K562 (cell line): Measurements from ENCODE around the gene NACC1. TPM values are rescaled to one million over a fixed set of nuclear protein-coding genes. Genes with fewer than 3 reads are reported as not detected.
A peak's percentile ranks its signal among the peaks of the same experiment; 100 is the strongest.

Experiments used
- ATAC-seq: fragments of 200-7000 bp; cut with Tn5 transposase; 3 replicates; pipeline ENCODE4 v1.9.1; 2020; ENCODE audit warnings: moderate library complexity
- BruUV-seq: library from RNA; stranded (reverse); fragments of 400-500 nt; replicated peaks from 2 replicates; lab custom pipeline; 2021; lab: Mats Ljungman, UMichigan
- CTCF ChIA-PET: fragments of 300-600 bp; formaldehyde crosslinking; extraction: SDS; loops from one replicate; lab custom pipeline; 2021; ENCODE audit warnings: low intra/inter-chr PET ratio; lab: Yijun Ruan, JAX
- POLR2A ChIA-PET: fragments of 300-600, 350-650 bp; sonication (Branson Sonifier 250); formaldehyde crosslinking; extraction: SDS; loops from one replicate; lab custom pipeline; 2021; ENCODE audit warnings: antibody characterized with exemption, inconsistent platforms; lab: Yijun Ruan, JAX
- DNase-seq, 4 experiments: peaks; one replicate each; pipeline versions ENCODE4 v3.0.0 to v3.0.0-alpha.2; 2011 to 2018; ENCODE audit warnings: low spot score in 3 of 4, mixed read lengths in 3 of 4; ENCODE audit errors: extremely low read depth in 1 of 4
- FAIRE-seq: peaks from 2 replicates; lab custom pipeline; 2011; peaks lifted over from hg19 to GRCh38; lab: Jason Lieb, UNC
- H2AFZ ChIP-seq: 2 replicates; pipeline ENCODE4 v1.6.0; 2011; ENCODE audit warnings: low read depth, low read length, control low read depth, inconsistent platforms
- H3K27ac ChIP-seq: fragments of 200-600 bp; 3 replicates; pipeline ENCODE4 v1.8.0; 2011; ENCODE audit warnings: low read depth, mild to moderate bottlenecking, control low read depth, inconsistent platforms, low read length, moderate library complexity, mixed read lengths; ENCODE audit errors: extremely low read depth
- H3K27me3 ChIP-seq, 2 experiments: fragments of 300-600 bp in 1 of 2; 2 replicates in 1 of 2; 3 replicates in 1 of 2; pipeline versions ENCODE4 v1.6.0 to v1.8.0; 2011; ENCODE audit warnings: inconsistent platforms in 2 of 2, low read length in 2 of 2, mild to moderate bottlenecking in 1 of 2, mixed read lengths in 1 of 2, moderate library complexity in 1 of 2; ENCODE audit not compliant: control insufficient read depth in 2 of 2, insufficient read depth in 2 of 2
- H3K36me3 ChIP-seq: fragments of 300-600 bp; 3 replicates; pipeline ENCODE4 v1.8.0; 2011; ENCODE audit warnings: mild to moderate bottlenecking, low read length, inconsistent platforms; ENCODE audit not compliant: control insufficient read depth, insufficient read depth
- H3K4me1 ChIP-seq, 2 experiments: fragments of 200-600 bp in 1 of 2; replicated peaks in 1 of 2; 2 replicates in 1 of 2; 3 replicates in 1 of 2; pipeline versions ENCODE4 v1.5.1 to v1.8.0; 2011; ENCODE audit warnings: inconsistent platforms in 2 of 2, low read length in 2 of 2, mild to moderate bottlenecking in 1 of 2, mixed read lengths in 1 of 2, moderate library complexity in 1 of 2; ENCODE audit not compliant: control insufficient read depth in 2 of 2, insufficient read depth in 2 of 2
- H3K4me2 ChIP-seq: 2 replicates; pipeline ENCODE4 v1.6.1; 2011; ENCODE audit warnings: low read length, control low read depth, inconsistent platforms, mixed read lengths; ENCODE audit not compliant: insufficient read depth
- H3K4me3 ChIP-seq: fragments of 200-600 bp; sonication (generic), shearing (Covaris generic); 2 replicates; pipeline ENCODE4 v1.5.1; 2016; ENCODE audit warnings: control low read depth, inconsistent platforms
- H3K79me2 ChIP-seq: fragments of 200-600 bp; 3 replicates; pipeline ENCODE4 v1.8.0; 2011; ENCODE audit warnings: low read length, inconsistent platforms; ENCODE audit not compliant: control insufficient read depth, insufficient read depth
- H3K9ac ChIP-seq, 2 experiments: 2 replicates each; pipeline versions ENCODE4 v1.6.0 to v1.6.1; 2011; ENCODE audit warnings: low read depth in 2 of 2, low read length in 2 of 2, control low read depth in 1 of 2, inconsistent platforms in 1 of 2, mild to moderate bottlenecking in 1 of 2, mixed read lengths in 1 of 2; ENCODE audit not compliant: insufficient read depth in 1 of 2
- H3K9me1 ChIP-seq: one replicate; pipeline ENCODE4 v1.6.0; 2011; ENCODE audit warnings: inconsistent platforms, mild to moderate bottlenecking, low read length, moderate library complexity; ENCODE audit not compliant: control insufficient read depth, insufficient read depth
- H3K9me3 ChIP-seq: replicated peaks from 2 replicates; pipeline ENCODE4 v1.5.1; 2011; ENCODE audit warnings: low read depth, low read length, inconsistent platforms; ENCODE audit not compliant: control insufficient read depth, insufficient read depth
- H4K20me1 ChIP-seq: replicated peaks from 2 replicates; pipeline ENCODE4 v1.6.1; 2011; ENCODE audit warnings: low read length, inconsistent platforms, mixed read lengths; ENCODE audit not compliant: control insufficient read depth, insufficient read depth
- CREBBP ChIP-seq: IDR thresholded peaks from one replicate; pipeline ENCODE4 v1.6.1; 2012; ENCODE audit warnings: low read depth, mild to moderate bottlenecking, control low read depth, inconsistent platforms, low read length
- EZH2 ChIP-seq: IDR thresholded peaks from 2 replicates; pipeline ENCODE4 v1.6.1; 2012; ENCODE audit warnings: low read depth, mild to moderate bottlenecking, inconsistent platforms, low read length, borderline replicate concordance
- GABPB2 ChIP-seq: fragments of 250-450 bp; sonication (Bioruptor Pico); conservative IDR thresholded peaks from 2 replicates; pipeline ENCODE4 v1.5.1; 2021; ENCODE audit warnings: mild to moderate bottlenecking
- HLTF ChIP-seq: fragments of 450-650 bp; IDR thresholded peaks from 2 replicates; pipeline ENCODE4 v1.6.1; 2016
- ILF3 ChIP-seq: fragments of 450-650 bp; IDR thresholded peaks from 2 replicates; pipeline ENCODE4 v1.6.1; 2018; ENCODE audit warnings: antibody characterized with exemption, mild to moderate bottlenecking, moderate library complexity, borderline replicate concordance
- IRF2 ChIP-seq: sonication (generic); formaldehyde crosslinking; IDR thresholded peaks from 2 replicates; pipeline ENCODE4 v1.8.1; 2022; ENCODE audit warnings: mild to moderate bottlenecking, missing genetic modification reagents
- L3MBTL2 ChIP-seq: fragments of 450-650 bp; IDR thresholded peaks from 2 replicates; pipeline ENCODE4 v1.6.1; 2016; ENCODE audit warnings: mild to moderate bottlenecking, moderate library complexity
- LARP7 ChIP-seq: fragments of 450-650 bp; IDR thresholded peaks from 2 replicates; pipeline ENCODE4 v1.6.1; 2016
- MCM2 ChIP-seq: fragments of 450-650 bp; IDR thresholded peaks from 2 replicates; pipeline ENCODE4 v1.6.1; 2017; ENCODE audit warnings: low read depth, mild to moderate bottlenecking
- NKRF ChIP-seq: fragments of 450-650 bp; IDR thresholded peaks from 2 replicates; pipeline ENCODE4 v1.6.1; 2016; ENCODE audit warnings: borderline replicate concordance
- NR2C1 ChIP-seq, 2 experiments: fragments of 450-650 bp; IDR thresholded peaks; 2 replicates each; pipeline ENCODE4 v1.6.1; 2017; ENCODE audit warnings: mild to moderate bottlenecking in 2 of 2, antibody characterized with exemption in 1 of 2, inconsistent platforms in 1 of 2, missing compliant biosample characterization in 1 of 2, missing genetic modification characterization in 1 of 2
- RBM25 ChIP-seq: fragments of 200-400 bp; formaldehyde crosslinking; IDR thresholded peaks from 2 replicates; pipeline ENCODE4 v1.6.1; 2018; ENCODE audit warnings: low read length, low read depth, moderate library complexity; ENCODE audit not compliant: severe bottlenecking
- SMARCA5 ChIP-seq: fragments of 450-650 bp; IDR thresholded peaks from 2 replicates; pipeline ENCODE4 v1.6.1; 2016
- SREBF1 ChIP-seq: fragments of 150-350 bp; IDR thresholded peaks from 2 replicates; pipeline ENCODE4 v1.6.1; 2014; ENCODE audit warnings: antibody characterized with exemption, low read depth, low read length, borderline replicate concordance
- TBL1XR1 ChIP-seq, 2 experiments: IDR thresholded peaks; 2 replicates each; pipeline ENCODE4 v1.6.1; 2012; ENCODE audit warnings: improper control_type of control experiment in 2 of 2, low read length in 2 of 2, mild to moderate bottlenecking in 1 of 2
- TCF15 ChIP-seq: fragments of 250-450 bp; sonication (Bioruptor Pico); IDR thresholded peaks from 2 replicates; pipeline ENCODE4 v1.8.0; 2022; ENCODE audit warnings: moderate library complexity, mild to moderate bottlenecking, inconsistent platforms
- TEAD4 ChIP-seq, 2 experiments: sonication (generic) in 1 of 2; formaldehyde crosslinking in 1 of 2; IDR thresholded peaks; 2 replicates each; pipeline versions ENCODE4 v1.6.1 to v1.8.0; 2012 to 2022; ENCODE audit warnings: borderline replicate concordance in 1 of 2, inconsistent platforms in 1 of 2, low read length in 1 of 2, mild to moderate bottlenecking in 1 of 2, missing genetic modification reagents in 1 of 2
- USF1 ChIP-seq: sonication (generic); formaldehyde crosslinking; IDR thresholded peaks from 2 replicates; pipeline ENCODE4 v1.9.0; 2022; ENCODE audit warnings: mild to moderate bottlenecking, missing genetic modification reagents
- ZNF79 ChIP-seq: fragments of 250-450 bp; sonication (Bioruptor Pico); IDR thresholded peaks from 2 replicates; pipeline ENCODE4 v1.4.0; 2020; ENCODE audit warnings: low read depth, mild to moderate bottlenecking, moderate library complexity
- WGBS: fragments of 100-300 bp; shearing (Covaris generic); methylation state at CpG from one replicate; pipeline ENCODE4 v1.1.6; 2016; ENCODE audit warnings: low coverage, mixed read lengths; ENCODE audit not compliant: insufficient coverage; ENCODE audit errors: missing lambda C conversion rate; 5-methylcytosine and 5-hydroxymethylcytosine counted together
- in situ Hi-C: fragments of 300-500 bp; cut with MboI; formaldehyde crosslinking; loops from 4 replicates; pipeline ENCODE4 v1.15.0; 2018; ENCODE audit warnings: inconsistent platforms, mixed read lengths
- intact Hi-C: fragments of 100-400 bp; cut with micrococcal nuclease; formaldehyde crosslinking; loops from 2 replicates; pipeline ENCODE4 v1.14.2; 2022
- polyA plus RNA-seq, 8 experiments: library from polyadenylated mRNA; depleted of rRNA in 4 of 8; stranded (reverse) in 5 of 8; unstranded in 3 of 8; fragments of >200 nt; fragmentation: Nextera tagmentation in 2 of 8; fragmentation: Illumina TruSeq in 1 of 8; extraction: Ambion mirVana in 2 of 8; extraction: Trizol in 1 of 8; gene quantifications; 2 replicates each; pipeline versions ENCODE4 v1.2.1 to v1.2.3, GENCODE V29; 2011 to 2014; ENCODE audit warnings: inconsistent platforms in 1 of 8, missing spikeins in 1 of 8
- total RNA-seq, 7 experiments: library from RNA; depleted of rRNA in 6 of 7; stranded (reverse); fragments of >200 nt in 6 of 7; fragmentation: Illumina TruSeq in 2 of 7; extraction: Trizol in 2 of 7; gene quantifications; 2 replicates each; pipeline versions ENCODE4 v1.2.1 to v1.2.3, GENCODE V29; 2011 to 2021; ENCODE audit warnings: low replicate concordance in 1 of 7

The NACC1 gene
- total and polyA plus RNA-seq, 9 of the 15 experiments (the other 6 are each of a cell fraction or from before 2014, with no cell fraction given) = 0.04 to 96.6 (median 25.8) TPM

GRCh38 chr19:13162724-13163608 is 44.9 kb downstream of the NACC1 start:
- no peaks in the 10 kb centered on the region for H3K27me3 ChIP-seq
- POLR2A ChIA-PET = interaction anchor here (0.5 to 4.9 kb wide), 8 partner anchors 8 to 1568 kb away, joined by 3 to 45 read pairs (median 4); partner anchors contain the start of gene TRMT1
- CTCF ChIA-PET = no interaction called here
- peak overlapping the region; percentile 91 for H2AFZ ChIP-seq
- DNase-seq (peak; percentile 94 to 99 (median 94)), ATAC-seq (peak; percentile 91), FAIRE-seq (peak; percentile 93)
- H4K20me1 ChIP-seq = no peaks in the 10 kb centered on the region
- peaks cover 37 to 60% of the 10 kb centered on the region in 2 experiments for H3K4me1 ChIP-seq
- H3K27ac ChIP-seq = peak overlapping the region; percentile 98
- peak overlapping the region; percentile 96 for H3K4me2 ChIP-seq
- 0% methylated on average over 42 of the region's 58 CpGs for WGBS
- H3K9ac ChIP-seq = peak overlapping the region; percentile 88 to 97
- in situ Hi-C loops (no loop called here), intact Hi-C loops (no loop called here)
- peak overlapping the region; percentile 48 for H3K4me3 ChIP-seq
- no peaks in the 10 kb centered on the region; the same call in 2 of the 3 replicates for H3K36me3 ChIP-seq
- no TSS peak for BruUV-seq
- H3K79me2 ChIP-seq = peaks cover 7% of the 10 kb centered on the region; the same call in 2 of the 3 replicates
- no peaks in the 10 kb centered on the region for H3K9me3 ChIP-seq
- H3K9me1 ChIP-seq = no peaks in the 10 kb centered on the region
- TF ChIP-seq LARP7 (no peak), NKRF (no peak), TBL1XR1 (IDR thresholded peaks at IDR 0.05; ENCODE audit: low read length in 2 of 2) (no peak), IRF2 (CRISPR knock-in tag) (no peak), USF1 (CRISPR knock-in tag) (peak; percentile 57; the same call in 1 of the 2 replicates), SREBF1 (no peak), TEAD4 (IDR thresholded peaks at IDR 0.05; ENCODE audit: low read length) (no peak), TEAD4 (CRISPR knock-in tag; IDR thresholded peaks at IDR 0.05; ENCODE audit: borderline replicate concordance) (no peak), MCM2 (no peak), NR2C1 (IDR thresholded peaks at IDR 0.05) (no peak), NR2C1 (tag; IDR thresholded peaks at IDR 0.05) (no peak), SMARCA5 (peak; percentile 9; the same call in 1 of the 2 replicates), RBM25 (no peak), ZNF79 (CRISPR knock-in tag) (peak; percentile 51; the same call in 1 of the 2 replicates), EZH2 (no peak), CREBBP (no peak), ILF3 (no peak), GABPB2 (CRISPR knock-in tag) (no peak), TCF15 (CRISPR knock-in tag) (0 out of 2 replicates have a peak, but pooled peaks have one; percentile 48), L3MBTL2 (peak; percentile 70; the same call in 1 of the 2 replicates), HLTF (no peak)
